GM18508 (cell line): ENCODE measurements around the gene TRAM2.

ENCODE experiments used
- ATAC-seq: cut with Tn5 transposase; IDR thresholded peaks from one replicate; pipeline ENCODE4 v1.9.1; 2021; ENCODE audit warnings: moderate number of reproducible peaks; ENCODE audit not compliant: insufficient read depth, unreplicated experiment

Gene TRAM2

DNA sequence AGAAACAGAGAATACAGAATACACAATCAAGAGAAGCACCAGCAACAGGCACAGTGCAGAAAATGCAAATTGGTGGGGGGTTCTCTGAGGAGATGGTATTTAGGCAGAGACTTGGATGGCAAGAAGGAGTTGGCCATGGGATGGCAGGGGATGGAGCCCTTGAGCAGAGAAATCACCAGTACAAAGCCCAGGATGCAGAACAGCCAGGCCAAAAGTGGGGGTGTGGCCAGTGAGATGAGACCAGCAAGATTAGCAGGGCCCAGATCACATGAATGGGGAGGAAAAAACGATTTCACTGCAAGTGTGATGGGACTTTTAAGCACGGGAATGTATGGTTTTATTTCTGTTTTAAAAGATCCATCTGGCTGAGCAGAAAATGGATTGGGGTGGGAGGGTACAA, 63.4 kb downstream of the TRAM2 start:
- no peak for ATAC-seq

DNA sequence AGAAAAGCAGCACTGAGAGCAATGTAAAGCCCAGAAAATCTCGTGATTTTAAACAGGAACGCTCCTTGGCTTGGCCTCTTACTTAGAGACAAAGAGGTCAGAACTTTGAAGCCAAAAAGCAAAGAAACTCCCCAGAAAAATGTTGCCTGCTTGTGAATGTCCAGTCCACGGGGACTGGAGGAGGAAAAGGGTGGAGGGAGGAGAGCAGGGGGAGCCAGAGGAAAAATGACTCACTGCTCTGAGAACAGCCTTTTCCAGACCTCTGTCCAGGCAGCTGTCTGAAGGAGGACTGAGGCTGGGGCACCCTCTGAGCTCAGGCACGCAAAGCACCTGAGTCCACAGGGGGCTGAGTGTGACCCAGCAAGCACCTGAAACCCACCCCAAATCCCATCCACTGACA, 64.7 kb downstream of the TRAM2 start:
- no peak for ATAC-seq

DNA sequence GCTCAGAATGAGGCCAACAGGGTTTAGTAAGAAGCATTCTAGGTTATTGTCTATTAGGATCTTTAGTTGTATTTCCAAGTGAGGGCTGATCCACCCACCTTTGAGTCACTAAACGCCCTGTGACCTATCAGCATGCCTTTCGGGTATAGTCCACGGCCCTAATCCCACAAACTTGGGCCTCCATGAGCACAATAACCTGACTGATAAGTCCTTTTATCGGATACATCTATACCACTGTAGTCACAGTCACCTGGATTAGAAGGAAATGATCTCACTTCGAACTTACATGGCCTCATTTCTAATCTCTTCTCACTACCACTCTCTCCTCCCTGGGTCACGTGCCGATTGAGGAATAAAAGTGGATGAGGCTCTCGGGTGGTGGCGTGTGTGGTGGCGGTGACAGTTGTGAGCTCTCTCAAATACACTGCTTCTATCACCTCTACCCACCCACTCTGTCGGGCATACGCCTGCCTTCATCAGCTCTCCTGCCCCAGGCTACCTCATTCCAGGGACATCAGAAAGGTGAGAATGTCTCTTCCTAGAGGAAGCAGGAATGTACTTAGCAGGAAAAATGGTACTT, 65.2 kb downstream of the TRAM2 start:
- no peak for ATAC-seq

DNA sequence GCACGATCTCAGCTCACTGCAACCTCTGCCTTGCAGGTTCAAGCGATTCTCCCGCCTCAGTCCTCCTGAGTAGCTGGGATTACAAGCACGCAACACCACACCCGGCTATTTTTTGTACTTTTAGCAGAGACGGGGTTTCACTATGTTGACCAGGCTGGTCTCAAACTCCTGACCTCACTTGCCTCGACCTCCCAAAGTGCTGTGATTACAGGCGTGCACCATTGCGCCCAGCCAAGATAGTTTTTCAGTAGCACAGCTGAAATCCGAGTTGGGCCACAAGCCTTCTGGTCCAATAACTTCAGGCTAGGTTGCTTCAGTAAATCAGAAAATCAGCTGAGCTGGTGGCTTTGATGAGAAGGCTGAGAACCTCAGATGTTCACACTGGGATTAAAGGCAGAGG, 65.7 kb downstream of the TRAM2 start:
- ATAC-seq: no peak

DNA sequence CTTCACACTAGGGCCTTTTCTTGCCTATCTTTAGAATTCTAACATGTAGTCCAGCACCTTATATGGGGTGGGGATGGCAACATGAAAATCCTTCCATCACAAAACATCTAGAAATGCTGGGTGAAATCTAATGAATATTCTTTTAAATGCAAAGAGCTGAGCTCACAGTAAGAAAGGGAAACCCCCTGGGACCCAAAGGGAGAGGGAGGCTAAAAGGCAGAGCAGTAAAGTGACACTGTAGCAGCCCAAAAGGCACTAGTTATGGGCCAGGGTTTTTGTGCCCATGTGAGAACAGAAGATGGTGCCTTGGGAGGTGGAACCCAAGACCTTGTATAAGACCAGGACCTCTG, 66.7 kb downstream of the TRAM2 start:
- ATAC-seq: no peak

DNA sequence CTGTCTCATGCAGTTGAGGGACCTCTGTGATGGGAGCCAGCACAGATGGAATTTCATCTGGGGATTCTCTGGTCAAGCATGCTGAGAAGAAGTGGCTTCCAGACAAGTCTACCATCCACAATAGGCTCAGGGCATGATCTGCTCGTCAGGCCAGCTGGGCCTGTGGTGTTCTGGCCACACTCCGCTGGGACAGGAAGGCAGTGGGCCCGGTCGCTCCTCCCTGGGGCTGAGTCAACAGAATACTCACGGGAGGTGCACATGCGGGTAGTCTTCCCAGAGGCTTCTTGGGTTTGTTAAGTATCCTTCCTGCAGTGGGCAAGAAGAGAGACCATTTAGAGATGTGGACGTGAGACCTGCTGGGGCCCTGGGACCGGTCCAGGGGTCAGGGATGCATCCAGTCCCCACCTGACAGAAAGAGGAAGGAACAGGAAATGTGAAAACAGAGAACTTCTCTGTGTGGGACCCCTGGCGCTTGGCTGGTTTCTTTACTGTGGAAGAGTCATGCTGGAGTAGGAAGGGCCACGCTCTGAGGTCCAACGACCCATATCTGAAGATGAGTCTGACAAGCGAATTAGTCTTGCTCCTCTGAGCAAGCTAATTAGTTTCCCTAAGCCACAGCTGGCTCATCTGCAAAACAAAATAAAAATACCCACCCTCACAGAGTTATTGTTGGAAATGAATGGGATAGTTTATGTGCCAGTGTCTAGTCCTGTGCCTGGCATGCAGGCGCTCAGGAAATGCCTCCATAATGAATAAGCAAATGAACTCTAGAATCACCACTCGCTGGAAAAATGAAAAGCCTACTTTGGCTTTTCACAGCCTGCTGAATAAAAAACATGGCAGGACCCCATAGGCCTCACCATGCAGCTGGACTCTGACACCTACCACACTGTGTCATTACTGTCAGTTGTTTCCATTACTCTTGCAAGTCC, 67.3 kb downstream of the TRAM2 start:
- ATAC-seq: no peak

DNA sequence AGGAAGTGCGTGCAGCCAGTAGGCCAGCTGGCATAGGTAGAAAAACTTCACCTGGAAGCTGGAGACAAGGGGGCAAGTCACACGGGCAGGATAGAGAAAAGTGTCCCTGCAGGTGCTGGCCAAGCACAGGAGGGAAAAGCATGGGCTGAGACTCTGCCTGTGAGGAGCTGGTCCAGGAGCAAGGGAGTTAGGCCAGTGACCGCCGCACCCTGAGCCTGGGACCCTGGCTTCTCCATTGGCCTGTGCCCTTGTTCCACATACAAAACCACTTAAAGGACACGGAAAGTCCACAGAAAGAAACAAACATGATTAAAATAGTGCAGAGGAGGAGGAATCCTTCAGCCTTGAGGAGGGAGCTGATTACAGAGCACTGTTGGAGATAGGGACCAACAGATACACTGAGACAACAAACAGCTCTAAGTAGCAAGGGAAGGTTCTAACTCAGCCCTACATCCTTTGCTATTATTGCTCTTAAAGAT, 68.6 kb downstream of the TRAM2 start:
- ATAC-seq: no peak

DNA sequence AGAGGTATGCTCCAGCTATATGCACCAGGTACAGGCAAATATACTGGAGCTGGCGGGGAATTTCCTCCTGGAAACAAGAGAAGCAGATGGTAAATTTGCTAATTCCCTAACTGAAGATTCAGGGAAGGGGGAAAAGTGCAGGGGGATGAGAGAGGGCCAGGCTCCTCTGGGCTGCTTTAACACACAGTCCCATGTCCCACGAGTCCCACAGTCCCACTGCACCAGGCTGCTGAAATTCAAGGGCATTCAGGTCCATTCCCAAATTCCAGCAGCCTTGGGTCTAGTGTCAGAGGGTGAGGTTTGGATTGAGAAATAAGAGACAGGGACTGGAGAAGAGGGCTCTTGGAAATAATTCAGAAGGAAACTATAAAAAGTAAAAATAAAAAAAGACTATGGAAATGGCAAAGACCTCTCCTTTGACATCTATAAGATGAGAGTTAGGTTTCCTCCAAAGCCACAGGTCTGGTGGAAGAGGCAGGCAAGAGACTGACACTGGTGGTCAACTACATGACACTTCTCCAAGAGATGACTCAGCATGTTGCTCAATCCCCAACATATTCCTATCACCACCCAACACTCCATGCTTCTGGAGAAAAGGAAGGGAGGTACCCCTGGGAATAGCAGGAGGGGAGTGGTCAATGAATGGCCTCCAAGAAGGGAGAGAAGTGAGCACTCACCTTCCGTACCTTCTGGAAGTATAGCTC, 69.2 kb downstream of the TRAM2 start:
- no peak for ATAC-seq

DNA sequence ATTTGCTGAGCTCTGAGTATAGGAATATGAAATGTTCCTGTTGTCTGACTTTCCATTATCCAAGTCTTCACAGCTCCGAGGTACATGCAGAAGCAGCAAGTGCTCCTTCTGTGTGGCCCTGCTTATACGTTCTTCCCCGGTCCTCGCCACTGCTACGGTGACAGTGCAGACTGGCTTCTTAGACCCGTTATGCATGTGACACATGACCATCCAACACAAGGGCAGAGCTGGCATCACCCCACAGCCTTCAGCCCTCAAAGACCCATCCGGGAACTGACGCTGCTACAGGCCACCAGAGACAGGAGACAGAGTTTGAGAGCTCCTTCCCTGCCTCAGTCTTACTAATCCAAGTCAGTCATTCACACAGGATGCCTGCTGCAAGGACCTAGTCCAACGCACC, 70.4 kb downstream of the TRAM2 start:
- ATAC-seq: no peak

DNA sequence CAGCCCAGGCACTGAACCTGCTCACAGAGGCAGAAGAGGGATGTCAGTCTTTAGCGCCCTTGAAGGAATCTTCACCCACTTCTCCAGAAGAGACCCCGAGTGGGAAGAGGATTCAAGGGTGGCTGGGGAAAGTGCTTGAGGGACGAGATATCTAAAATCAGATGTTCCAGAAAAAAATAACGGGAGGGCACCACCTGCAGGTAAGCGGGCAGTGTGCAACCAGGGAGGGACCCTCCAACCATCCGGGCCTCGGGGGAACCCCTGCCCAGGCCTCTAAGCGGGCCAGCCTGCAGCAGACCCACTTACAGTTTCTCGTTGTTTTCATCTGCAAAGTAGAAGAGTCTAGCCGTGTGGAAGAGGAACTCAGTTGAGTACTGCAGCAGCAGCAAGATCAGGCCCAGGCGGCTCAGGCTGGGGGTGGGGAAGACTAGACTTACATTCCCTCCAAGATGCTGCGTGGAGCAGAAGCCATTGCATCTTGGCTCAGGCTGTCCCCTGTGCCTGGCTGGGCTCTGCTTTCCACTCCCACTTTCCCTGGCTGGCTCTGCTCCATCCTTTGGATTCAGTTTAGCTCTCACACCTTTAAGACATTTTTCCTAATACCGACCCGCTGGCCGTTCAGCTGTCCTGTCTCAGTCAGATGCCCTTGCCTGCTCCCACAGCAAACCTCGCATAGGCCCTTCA, 71.0 kb downstream of the TRAM2 start:
- no peak for ATAC-seq

DNA sequence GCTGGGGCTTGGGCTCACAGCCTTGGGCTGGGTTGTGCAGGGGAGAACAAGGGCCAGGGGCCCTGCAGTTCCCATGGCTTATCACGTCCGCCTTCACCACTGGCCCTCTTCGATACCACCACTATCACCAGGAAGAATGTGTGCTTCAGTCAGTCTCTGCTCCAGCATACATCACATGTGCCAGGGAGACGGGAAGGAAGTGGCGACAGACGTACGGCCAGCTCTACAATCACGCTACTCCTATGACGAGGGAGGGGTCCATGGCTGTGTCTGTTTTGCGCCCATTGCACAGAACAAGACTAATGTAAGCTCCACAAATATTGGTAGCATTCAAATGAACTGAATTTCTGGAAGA, 72.1 kb downstream of the TRAM2 start:
- ATAC-seq: no peak

DNA sequence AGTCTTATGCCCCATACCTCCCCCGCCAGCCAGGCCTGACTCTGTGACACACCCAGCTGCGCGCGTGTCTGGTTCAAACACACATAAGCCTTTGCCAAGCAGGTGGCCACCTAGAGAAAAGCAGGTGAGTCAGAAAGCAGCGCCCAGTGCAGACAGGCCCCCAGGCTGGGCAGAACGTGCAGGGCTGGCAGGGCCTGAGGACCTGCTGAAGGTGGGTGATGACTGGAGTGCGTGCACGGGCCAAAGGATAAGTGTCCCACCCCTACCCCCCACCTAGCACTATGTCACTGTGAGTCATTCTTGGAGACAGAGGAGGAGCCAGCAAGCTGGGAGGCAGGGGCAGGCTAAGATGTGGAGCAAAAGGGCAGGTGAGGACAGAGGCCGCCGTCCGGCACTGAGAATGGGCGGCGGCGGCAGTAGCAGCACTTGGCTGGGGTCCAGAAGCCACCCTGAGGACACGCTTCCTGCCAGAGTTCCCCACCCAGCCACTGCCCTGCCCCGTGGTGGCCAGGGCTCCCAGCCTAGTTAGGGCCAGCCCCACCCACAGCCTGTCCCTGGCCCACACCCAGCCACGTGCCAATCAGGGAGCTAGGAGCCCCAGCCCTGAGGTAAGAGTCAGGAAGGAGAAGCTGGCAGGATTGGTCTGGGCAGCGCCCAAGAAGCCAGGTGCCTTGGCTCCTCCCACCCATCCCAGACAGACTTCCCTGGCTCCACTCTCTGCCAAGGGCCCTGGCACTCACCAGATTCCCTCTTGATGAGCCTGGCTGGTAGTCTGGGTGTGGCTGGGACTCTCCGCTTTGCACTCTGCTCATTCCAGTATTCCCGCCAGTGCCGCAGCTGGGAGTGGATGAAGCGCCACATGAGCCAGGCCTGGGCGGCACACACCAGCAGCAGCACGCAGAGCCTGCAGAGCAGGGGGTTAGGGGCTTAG, 72.7 kb downstream of the TRAM2 start:
- no peak for ATAC-seq

DNA sequence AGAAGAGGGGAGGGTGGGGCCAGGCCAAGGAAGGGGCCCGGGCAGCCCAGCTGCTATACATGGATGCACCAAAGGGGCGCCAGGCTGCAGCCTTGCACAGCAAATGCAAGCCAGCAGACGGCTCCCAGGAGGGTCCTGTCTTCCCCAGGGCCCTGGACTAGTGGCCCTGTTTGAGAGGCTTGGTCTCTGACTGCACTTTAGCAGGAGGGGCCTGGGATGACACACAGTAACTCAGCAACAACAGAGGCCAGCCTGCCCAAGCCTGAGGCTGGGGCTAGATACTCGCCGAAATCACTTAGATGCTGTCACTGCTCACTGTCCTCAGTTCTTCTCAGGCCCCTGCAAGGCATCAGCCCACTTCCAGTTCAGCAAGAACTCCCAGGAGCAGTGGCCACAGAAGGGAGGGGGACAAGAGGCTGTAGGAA, 73.5 kb downstream of the TRAM2 start:
- ATAC-seq: no peak

DNA sequence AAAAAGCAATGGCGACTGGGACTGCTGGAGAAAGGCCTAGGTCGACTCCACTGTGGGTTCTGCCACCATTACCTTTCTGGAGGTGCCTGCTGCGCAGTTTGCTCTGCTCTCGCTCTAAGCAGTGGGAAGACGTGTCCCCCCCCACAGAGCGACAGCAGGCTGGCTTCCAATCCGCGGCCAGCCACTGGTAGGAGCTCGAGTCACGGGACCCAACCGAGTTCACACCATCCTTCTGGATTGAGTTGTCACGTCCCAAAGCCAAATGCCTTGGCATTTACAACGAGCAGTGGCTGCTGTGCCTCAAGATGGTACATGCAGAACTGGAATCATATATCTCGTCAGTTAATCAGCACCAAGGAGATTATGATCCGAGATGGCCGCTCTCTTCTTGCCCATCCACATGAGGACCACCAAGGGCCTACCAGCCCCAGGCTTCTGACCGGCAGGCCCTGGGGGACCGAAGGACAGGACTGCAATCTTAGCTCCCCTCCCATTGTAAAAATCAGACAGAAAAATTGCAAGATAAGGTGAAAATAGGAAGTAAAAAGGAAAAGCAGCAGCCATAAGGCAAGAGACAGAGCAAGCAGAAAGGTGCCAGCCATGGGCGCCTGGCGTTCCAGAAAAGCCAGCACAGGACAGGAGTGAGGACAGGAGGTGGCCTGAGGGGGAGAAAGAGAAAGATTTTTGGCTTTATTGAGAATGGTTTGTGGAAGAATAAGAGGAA, 74.4 kb downstream of the TRAM2 start:
- ATAC-seq: no peak

DNA sequence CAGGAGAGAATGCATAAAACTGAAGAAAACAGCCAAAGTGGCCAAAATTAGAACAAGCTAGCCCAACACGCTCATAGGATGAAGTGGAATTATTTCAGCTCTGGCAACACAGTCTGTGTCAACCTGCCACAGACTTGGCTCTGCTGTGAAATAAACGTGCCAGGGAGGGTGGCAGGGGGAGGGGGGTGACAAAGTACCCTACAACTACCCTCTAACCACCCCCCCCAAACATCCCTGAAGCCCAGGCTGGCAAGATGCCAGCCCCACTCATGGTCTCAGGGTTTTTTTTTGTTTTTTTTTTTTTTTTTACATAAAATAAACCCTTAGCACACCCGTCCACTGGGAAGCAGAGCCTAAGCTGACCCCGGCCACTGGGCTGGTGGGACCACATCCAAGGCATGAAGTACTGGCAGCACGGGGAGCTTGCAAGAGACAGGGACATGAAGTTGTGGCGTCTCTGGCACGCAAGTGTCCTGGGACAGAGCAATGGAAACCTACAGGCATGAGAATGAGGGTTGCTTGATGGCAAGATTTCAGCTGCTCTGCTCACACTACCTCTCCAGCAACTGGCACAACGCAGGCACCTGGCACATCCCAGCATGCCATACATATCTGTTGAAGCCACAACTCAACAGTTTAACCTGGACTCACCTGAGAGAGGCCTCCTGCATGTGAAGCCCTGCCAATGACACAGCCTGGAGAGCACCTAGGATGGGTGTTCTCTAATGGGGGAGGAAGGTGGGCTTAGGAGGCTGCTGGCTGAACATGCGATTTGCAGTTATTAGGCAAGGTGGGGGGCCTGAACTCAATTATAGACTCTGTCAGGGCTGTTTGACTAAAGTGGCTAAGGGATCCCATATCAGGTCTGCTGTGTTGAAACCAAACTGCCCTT, 76.4 kb downstream of the TRAM2 start:
- ATAC-seq: no peak

DNA sequence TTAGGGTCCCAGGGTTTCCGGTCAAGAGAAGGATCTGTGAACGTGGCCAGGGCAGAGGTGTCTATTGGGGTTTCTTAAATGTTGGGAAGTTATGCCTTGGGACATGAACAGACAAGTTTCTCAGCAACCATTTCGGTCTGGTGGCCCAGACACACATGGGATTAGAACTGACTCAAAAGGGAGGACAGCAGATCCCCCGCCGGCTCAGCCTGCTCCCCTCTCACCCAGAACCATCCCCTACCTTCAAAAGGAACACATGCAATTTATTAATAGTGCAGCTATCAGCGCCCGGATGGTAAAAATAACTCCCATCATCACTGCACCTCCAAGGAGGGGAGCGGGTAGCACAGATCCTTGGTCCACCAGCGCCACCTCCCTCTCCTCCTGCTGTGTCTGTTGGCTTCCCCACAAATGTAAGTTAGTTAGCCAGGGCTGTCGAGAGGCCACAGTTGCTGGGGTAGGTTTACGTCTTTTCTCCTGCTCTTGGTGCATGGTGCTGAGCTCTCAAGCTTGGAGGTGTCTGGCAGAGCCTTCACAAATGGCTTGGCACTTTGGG, 77.1 kb downstream of the TRAM2 start:
- ATAC-seq: no peak

DNA sequence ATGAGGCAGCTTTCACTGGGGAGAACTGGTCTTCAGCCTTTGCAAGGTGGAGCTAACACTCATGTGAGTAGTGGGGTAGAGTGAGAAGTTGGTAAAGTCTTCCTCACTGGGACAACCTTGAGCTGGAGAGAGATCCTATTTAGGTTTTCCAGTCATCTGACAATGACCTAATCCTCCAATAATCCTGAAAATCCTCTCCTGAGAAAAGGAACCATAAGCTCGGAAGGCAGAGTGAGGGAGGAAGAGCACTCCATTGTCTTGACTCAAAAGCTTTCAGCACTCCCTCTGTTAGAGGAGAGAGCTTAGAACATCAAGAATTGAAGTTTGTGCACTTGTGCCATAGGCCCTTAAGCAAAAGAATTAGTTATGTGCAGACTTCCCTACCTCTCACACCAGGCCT, 77.8 kb downstream of the TRAM2 start:
- ATAC-seq: no peak

DNA sequence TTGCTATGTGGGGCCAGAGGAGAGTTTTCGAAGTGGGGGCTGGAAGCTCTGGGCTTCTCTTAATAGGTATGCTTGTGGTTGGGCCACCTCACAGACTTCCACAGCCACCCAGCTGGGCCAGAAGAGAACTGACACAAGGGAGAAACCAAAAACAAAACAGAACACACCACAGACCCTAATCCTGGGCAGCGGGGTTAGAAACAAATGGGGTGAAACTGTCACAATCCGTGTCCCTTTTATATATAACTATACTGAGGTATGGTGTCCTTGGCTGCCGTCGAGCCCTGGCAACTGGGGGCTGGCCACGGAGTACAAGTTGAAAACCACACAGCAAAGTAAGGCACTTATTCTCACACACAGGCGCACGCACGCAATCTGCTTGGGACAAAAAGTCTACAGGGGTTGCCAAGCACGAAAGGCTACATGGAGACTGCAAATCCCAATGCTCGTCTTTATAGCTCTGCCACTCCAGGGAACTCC, 78.3 kb downstream of the TRAM2 start:
- ATAC-seq: peak; percentile 35
